Measurements from ENCODE around the gene ZNF32.

DNA sequence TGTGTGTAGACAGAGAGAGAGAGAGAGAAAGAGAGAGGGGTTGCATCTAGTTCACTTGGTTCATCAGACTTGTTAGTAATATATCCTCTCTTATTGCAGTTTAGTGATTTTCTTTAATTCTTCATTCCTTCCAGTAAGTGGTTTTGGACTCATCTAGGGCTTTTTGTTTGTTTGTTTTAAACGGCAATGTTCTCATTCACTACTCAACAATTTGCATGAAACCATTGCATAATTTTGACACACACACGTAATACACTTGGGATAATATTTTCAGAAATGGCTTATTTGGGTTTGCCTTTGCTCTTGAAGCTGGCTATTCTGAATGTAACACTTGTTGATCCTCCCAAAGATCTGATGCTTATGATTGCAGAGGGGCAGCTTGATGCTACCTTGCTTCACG, 16.4 kb upstream of the ZNF32 start:
- TF ChIP-seq CTCF (IDR thresholded peaks at IDR 0.05; ENCODE audit: insufficient read depth, low read length) (no peak), POLR2AphosphoS5 (IDR thresholded peaks at IDR 0.05; ENCODE audit: low read depth) (no peak), SPI1 (IDR thresholded peaks at IDR 0.05; ENCODE audit: borderline replicate concordance, low read depth) (no peak), GABPA (IDR thresholded peaks at IDR 0.05; ENCODE audit: low read depth) (no peak), REST (IDR thresholded peaks at IDR 0.05; ENCODE audit: insufficient replicate concordance, low read depth) (no peak)
